Stimulated activated naive CD8-positive, alpha-beta T cell treated with anti-CD3 and anti-CD28 coated beads, Interleukin-15, amount 100 ng/mL, for 72 hours (primary cell): ENCODE measurements around the gene CEACAM16.

Experiments used
- ATAC-seq: fragments of 150-1000 bp; cut with Tn5 transposase; 2 replicates; pipeline ENCODE4 v1.10.0; 2021; ENCODE audit warnings: mild to moderate bottlenecking, moderate library complexity
- DNase-seq, 2 donors: peaks; one replicate each; pipeline ENCODE4 v3.0.0; 2021 to 2022
- H3K27ac Mint-ChIP-seq, 2 donors: one replicate each; pipeline ENCODE4 v1.8.0; 2022; ENCODE audit warnings: mild to moderate bottlenecking in 2 of 2, mixed read lengths in 2 of 2, moderate library complexity in 2 of 2
- H3K27me3 Mint-ChIP-seq: one replicate; pipeline ENCODE4 v1.8.0; 2022; ENCODE audit warnings: mixed read lengths
- H3K4me1 Mint-ChIP-seq: one replicate; pipeline ENCODE4 v1.8.0; 2022; ENCODE audit warnings: mild to moderate bottlenecking, mixed read lengths
- H3K4me3 Mint-ChIP-seq, 2 donors: one replicate each; pipeline ENCODE4 v1.8.0; 2022; ENCODE audit warnings: mild to moderate bottlenecking in 2 of 2, mixed read lengths in 2 of 2, moderate library complexity in 1 of 2
- H3K9me3 Mint-ChIP-seq, 2 donors: one replicate each; pipeline ENCODE4 v1.8.0; 2022; ENCODE audit warnings: mixed read lengths in 2 of 2

Gene CEACAM16

GRCh38 chr19:44686896-44687295 is 12.1 kb upstream of the CEACAM16 start:
- Mint-ChIP-seq H3K27me3 (peaks cover 31% of the 10 kb centered on the region), H3K4me3 (no peak overlapping the region)

GRCh38 chr19:44687888-44688287 is 11.1 kb upstream of the CEACAM16 start:
- Mint-ChIP-seq H3K27ac (no peak overlapping the region), H3K4me3 (no peak overlapping the region), H3K27me3 (peaks cover 31% of the 10 kb centered on the region), H3K9me3 (no peaks in the 10 kb centered on the region), H3K4me1 (peaks cover 69% of the 10 kb centered on the region)
- ATAC-seq, result no peak
- no peak for DNase-seq

More at GRCh38 chr19:44686896-44687295, 12.1 kb upstream of the CEACAM16 start:
- no peak overlapping the region for H3K27ac Mint-ChIP-seq
- no peaks in the 10 kb centered on the region for H3K9me3 Mint-ChIP-seq
- ATAC-seq (no peak), DNase-seq (no peak)
- H3K4me1 Mint-ChIP-seq, result peaks cover 61% of the 10 kb centered on the region

GRCh38 chr19:44689290-44690130 is 9.4 kb upstream of the CEACAM16 start:
- H3K27me3 Mint-ChIP-seq, result peaks cover 31% of the 10 kb centered on the region
- H3K27ac Mint-ChIP-seq, result no peak overlapping the region
- H3K4me3 Mint-ChIP-seq, result no peak overlapping the region
- H3K4me1 Mint-ChIP-seq, result peaks cover 65% of the 10 kb centered on the region
- peak; percentile 76 to 77 for DNase-seq
- H3K9me3 Mint-ChIP-seq, result no peaks in the 10 kb centered on the region
- peak; percentile 48 for ATAC-seq

- Mint-ChIP-seq H3K27ac (no peak overlapping the region), H3K27me3 (peaks cover 27% of the 10 kb centered on the region), H3K4me1 (peaks cover 60% of the 10 kb centered on the region), H3K4me3 (no peak overlapping the region), H3K9me3 (no peaks in the 10 kb centered on the region)
- DNase-seq (no peak), ATAC-seq (no peak)
Observed at GRCh38 chr19:44690131-44690440, 8.9 kb upstream of the CEACAM16 start.

- Mint-ChIP-seq H3K27me3 (peaks cover 24% of the 10 kb centered on the region), H3K27ac (peak overlapping the region; percentile 23 to 95), H3K4me3 (peak overlapping the region; percentile 65 to 79), H3K4me1 (peaks cover 53% of the 10 kb centered on the region), H3K9me3 (no peaks in the 10 kb centered on the region)
- ATAC-seq (peak; percentile 63), DNase-seq (no peak)
Observed at GRCh38 chr19:44692379-44692721, 6.6 kb upstream of the CEACAM16 start.

- DNase-seq (peak; percentile 33 to 37), ATAC-seq (no peak)
- H3K27ac Mint-ChIP-seq, result peak overlapping the region; percentile 1 to 75
- H3K9me3 Mint-ChIP-seq, result no peaks in the 10 kb centered on the region
- peak overlapping the region in 1 of 2 donors; percentile 21 for H3K4me3 Mint-ChIP-seq
- H3K27me3 Mint-ChIP-seq, result peaks cover 20% of the 10 kb centered on the region
- peaks cover 51% of the 10 kb centered on the region for H3K4me1 Mint-ChIP-seq
Observed at GRCh38 chr19:44694184-44694579, 4.8 kb upstream of the CEACAM16 start.

- ATAC-seq, result no peak
Observed at GRCh38 chr19:44696939-44697669, 1.8 kb upstream of the CEACAM16 start.

GRCh38 chr19:44697670-44698034 is 1.3 kb upstream of the CEACAM16 start:
- DNase-seq, result no peak
- peaks cover 20% of the 10 kb centered on the region for H3K27me3 Mint-ChIP-seq
- no peak overlapping the region for H3K4me3 Mint-ChIP-seq
- H3K27ac Mint-ChIP-seq, result peak overlapping the region in 1 of 2 donors; percentile 86
- no peak for ATAC-seq
- peaks cover 28% of the 10 kb centered on the region for H3K4me1 Mint-ChIP-seq
- no peaks in the 10 kb centered on the region for H3K9me3 Mint-ChIP-seq

More at GRCh38 chr19:44696939-44697669, 1.8 kb upstream of the CEACAM16 start:
- Mint-ChIP-seq H3K9me3 (no peaks in the 10 kb centered on the region), H3K27me3 (peaks cover 20% of the 10 kb centered on the region), H3K27ac (peak overlapping the region in 1 of 2 donors; percentile 86), H3K4me1 (peaks cover 33% of the 10 kb centered on the region), H3K4me3 (no peak overlapping the region)
- no peak for DNase-seq

- Mint-ChIP-seq H3K4me3 (no peak overlapping the region), H3K27ac (no peak overlapping the region), H3K4me1 (peaks cover 13% of the 10 kb centered on the region), H3K27me3 (peaks cover 24% of the 10 kb centered on the region), H3K9me3 (no peaks in the 10 kb centered on the region)
- ATAC-seq, result no peak
- no peak for DNase-seq
Observed at GRCh38 chr19:44700547-44700946, 1.6 kb downstream of the CEACAM16 start.

GRCh38 chr19:44701228-44701627 is 2.3 kb downstream of the CEACAM16 start:
- ATAC-seq (no peak), DNase-seq (no peak)
- Mint-ChIP-seq H3K9me3 (no peaks in the 10 kb centered on the region), H3K4me1 (peaks cover 13% of the 10 kb centered on the region), H3K27me3 (peaks cover 31% of the 10 kb centered on the region), H3K27ac (no peak overlapping the region), H3K4me3 (no peak overlapping the region)

- Mint-ChIP-seq H3K27ac (no peak overlapping the region), H3K4me1 (peaks cover 3% of the 10 kb centered on the region), H3K4me3 (no peak overlapping the region), H3K27me3 (peaks cover 22% of the 10 kb centered on the region), H3K9me3 (no peaks in the 10 kb centered on the region)
- DNase-seq (no peak), ATAC-seq (no peak)
Observed at GRCh38 chr19:44702551-44703176, 3.7 kb downstream of the CEACAM16 start.

- Mint-ChIP-seq H3K27me3 (peaks cover 14% of the 10 kb centered on the region), H3K4me3 (no peak overlapping the region), H3K4me1 (no peaks in the 10 kb centered on the region), H3K9me3 (no peaks in the 10 kb centered on the region), H3K27ac (peak overlapping the region in 1 of 2 donors; percentile 34)
- ATAC-seq (no peak), DNase-seq (no peak)
Observed at GRCh38 chr19:44703336-44704078, 4.6 kb downstream of the CEACAM16 start.

- H3K4me3 Mint-ChIP-seq, result no peak overlapping the region
- ATAC-seq (no peak), DNase-seq (no peak)
- no peaks in the 10 kb centered on the region for H3K9me3 Mint-ChIP-seq
- peaks cover 3% of the 10 kb centered on the region for H3K4me1 Mint-ChIP-seq
- no peak overlapping the region for H3K27ac Mint-ChIP-seq
- peaks cover 15% of the 10 kb centered on the region for H3K27me3 Mint-ChIP-seq
Observed at GRCh38 chr19:44704982-44705381, 6.0 kb downstream of the CEACAM16 start.

- ATAC-seq, result no peak
Observed at GRCh38 chr19:44705502-44706010, 6.6 kb downstream of the CEACAM16 start.

GRCh38 chr19:44706506-44707236 is 7.7 kb downstream of the CEACAM16 start:
- ATAC-seq (no peak), DNase-seq (no peak)
- Mint-ChIP-seq H3K27me3 (peaks cover 25% of the 10 kb centered on the region), H3K27ac (no peak overlapping the region), H3K9me3 (no peaks in the 10 kb centered on the region), H3K4me3 (no peak overlapping the region), H3K4me1 (peaks cover 15% of the 10 kb centered on the region)

More at GRCh38 chr19:44705502-44706010, 6.6 kb downstream of the CEACAM16 start:
- peaks cover 9% of the 10 kb centered on the region for H3K4me1 Mint-ChIP-seq
- no peak overlapping the region for H3K4me3 Mint-ChIP-seq
- H3K9me3 Mint-ChIP-seq, result no peaks in the 10 kb centered on the region
- no peak overlapping the region for H3K27ac Mint-ChIP-seq
- peaks cover 21% of the 10 kb centered on the region for H3K27me3 Mint-ChIP-seq
- DNase-seq, result no peak
